ENCODE measurements around the gene RAI2.
A peak's percentile ranks its signal among the peaks of the same experiment; 100 is the strongest.

The RAI2 gene

DNA sequence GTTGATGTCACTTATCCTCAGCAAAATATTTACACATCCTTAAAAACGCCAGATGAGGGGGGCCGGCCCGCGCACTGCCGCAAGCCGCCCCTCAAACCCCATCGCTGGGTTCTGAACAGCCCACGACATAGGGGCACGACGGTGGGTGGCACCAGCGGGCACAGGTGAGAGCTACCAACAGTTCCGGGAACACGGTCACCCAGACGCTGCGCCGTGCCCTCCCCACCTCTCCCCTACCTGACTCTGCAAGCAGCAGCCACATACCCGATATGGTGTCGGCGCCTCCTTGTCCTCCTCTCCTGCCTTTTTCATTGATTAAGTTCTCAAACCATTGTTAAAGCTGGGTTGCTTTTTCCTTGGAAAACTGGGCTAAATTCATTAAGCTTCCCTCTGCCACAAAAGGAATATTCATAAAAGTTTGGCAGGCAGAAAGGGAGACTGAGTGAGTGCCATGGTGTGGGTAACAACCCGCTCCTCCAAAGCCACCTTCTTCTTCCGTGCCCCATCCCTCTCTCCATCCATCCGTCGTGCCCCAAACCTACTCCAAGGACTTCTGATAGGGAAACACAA lies 1.4 kb downstream of the RAI2 start:
- Histone ChIP-seq H3K27me3 (peaks cover 96 to 100% (median 100%) of the 10 kb centered on the region in 11 experiments), H3K27ac (no peak overlapping the region), H3K9me3 (replicated peaks in 1 of 11) (no peaks in the 10 kb centered on the region; a peak in 1 of 22 replicates), H3K9ac (no peak overlapping the region), H3K4me3 (peak overlapping the region in 3 of 10 experiments; percentile 56 to 71 (median 59); a peak in 3 of 20 replicates), H4K20me1 (peaks cover 0 to 23% (median 7%) of the 10 kb centered on the region in 11 experiments; a peak in 9 of 22 replicates), H3K4me1 (no peaks in the 10 kb centered on the region), H3K36me3 (no peaks in the 10 kb centered on the region), H3K4me2 (peak overlapping the region in 3 of 11 experiments; percentile 63 to 72 (median 70); a peak in 3 of 22 replicates)
- TF ChIP-seq Cebpa-rat (IDR thresholded peaks at IDR 0.05), result no peak

DNA sequence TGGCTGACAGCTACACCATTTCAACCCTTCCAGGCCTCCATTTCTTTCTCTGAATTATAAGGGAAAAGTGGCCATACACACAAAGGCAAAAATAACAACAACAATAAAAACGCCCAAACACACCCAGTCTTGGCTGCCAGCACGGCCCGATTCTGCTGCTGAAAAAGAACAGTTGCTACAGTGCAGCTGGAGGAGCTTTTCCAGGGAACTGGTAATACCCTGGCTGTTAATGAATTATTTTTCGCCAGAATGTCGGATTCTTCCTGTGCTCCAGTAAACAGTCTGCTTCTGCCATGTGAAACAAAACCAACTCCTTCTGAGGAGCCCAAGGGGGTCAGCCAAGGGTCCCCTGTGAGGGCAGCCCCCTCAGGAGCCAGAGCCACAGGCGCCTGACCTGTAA lies 6.6 kb downstream of the RAI2 start:
- TF ChIP-seq Cebpa-rat (IDR thresholded peaks at IDR 0.05), result no peak
- Histone ChIP-seq H3K4me2 (no peak overlapping the region), H3K9ac (no peak overlapping the region), H3K4me1 (no peaks in the 10 kb centered on the region), H3K36me3 (no peaks in the 10 kb centered on the region), H3K4me3 (no peak overlapping the region), H3K27me3 (peaks cover 96 to 100% (median 100%) of the 10 kb centered on the region in 11 experiments), H4K20me1 (peaks cover 0 to 28% (median 1%) of the 10 kb centered on the region in 11 experiments; a peak in 7 of 22 replicates), H3K9me3 (replicated peaks in 1 of 11) (peaks cover 0 to 6% (median 0%) of the 10 kb centered on the region in 11 experiments; a peak in 2 of 22 replicates), H3K27ac (no peak overlapping the region)

DNA sequence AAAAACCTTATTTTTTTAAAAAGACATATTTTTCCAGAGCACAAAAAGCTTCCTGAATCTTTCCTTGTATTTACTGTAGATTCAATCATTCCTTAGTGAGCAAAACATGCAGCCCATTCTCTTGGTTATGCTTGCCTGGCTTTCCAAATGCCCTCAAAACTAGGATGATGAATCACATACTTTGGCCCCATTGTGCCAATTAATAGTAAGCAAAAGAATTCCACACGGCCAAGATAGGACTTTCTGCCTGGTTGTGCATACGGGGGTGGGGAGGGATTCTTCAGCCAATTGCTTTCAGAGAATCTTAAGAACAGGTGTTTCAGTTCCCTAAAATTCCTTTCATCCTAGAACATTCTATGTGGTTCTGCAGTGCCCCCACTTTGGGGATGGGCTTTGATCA lies 7.0 kb downstream of the RAI2 start:
- no peak overlapping the region for H3K9ac ChIP-seq
- H3K4me3 ChIP-seq, result no peak overlapping the region
- H3K9me3 ChIP-seq (replicated peaks in 1 of 11), result peaks cover 0 to 7% (median 0%) of the 10 kb centered on the region in 11 experiments; a peak in 2 of 22 replicates
- no peaks in the 10 kb centered on the region for H3K36me3 ChIP-seq
- H3K4me2 ChIP-seq, result no peak overlapping the region
- no peak overlapping the region for H3K27ac ChIP-seq
- H3K27me3 ChIP-seq, result peaks cover 96 to 100% (median 100%) of the 10 kb centered on the region in 11 experiments
- peaks cover 0 to 27% (median 0%) of the 10 kb centered on the region in 11 experiments; a peak in 7 of 22 replicates for H4K20me1 ChIP-seq
- no peak for TF ChIP-seq Cebpa-rat (IDR thresholded peaks at IDR 0.05)
- no peaks in the 10 kb centered on the region for H3K4me1 ChIP-seq

DNA sequence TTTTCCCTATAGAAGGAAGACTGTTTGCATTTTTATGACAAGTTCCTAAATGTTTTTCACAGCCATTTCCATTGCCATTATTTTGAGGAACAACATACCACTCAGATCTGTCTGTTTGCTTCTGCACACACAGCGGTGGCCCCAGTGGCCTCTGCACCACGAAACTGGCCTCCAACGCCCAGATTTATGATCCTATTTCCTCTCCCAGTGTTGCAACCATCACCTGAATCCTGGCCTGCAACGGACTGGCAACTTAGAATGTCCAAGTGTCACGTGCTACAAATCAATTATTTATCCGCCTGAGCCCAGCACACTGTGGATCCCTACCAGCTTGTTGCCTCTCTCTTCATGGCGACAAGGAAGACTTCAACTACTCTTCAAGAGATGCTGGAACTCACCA lies 9.2 kb downstream of the RAI2 start:
- Histone ChIP-seq H3K27me3 (peaks cover 96 to 100% (median 100%) of the 10 kb centered on the region in 11 experiments), H4K20me1 (peaks cover 0 to 19% (median 0%) of the 10 kb centered on the region in 11 experiments; a peak in 6 of 22 replicates), H3K36me3 (no peaks in the 10 kb centered on the region), H3K27ac (no peak overlapping the region), H3K4me1 (no peaks in the 10 kb centered on the region), H3K4me2 (no peak overlapping the region), H3K9me3 (replicated peaks in 1 of 11) (peaks cover 0 to 14% (median 0%) of the 10 kb centered on the region in 11 experiments; a peak in 3 of 22 replicates), H3K4me3 (no peak overlapping the region), H3K9ac (no peak overlapping the region)
- no peak for TF ChIP-seq Cebpa-rat (IDR thresholded peaks at IDR 0.05)

DNA sequence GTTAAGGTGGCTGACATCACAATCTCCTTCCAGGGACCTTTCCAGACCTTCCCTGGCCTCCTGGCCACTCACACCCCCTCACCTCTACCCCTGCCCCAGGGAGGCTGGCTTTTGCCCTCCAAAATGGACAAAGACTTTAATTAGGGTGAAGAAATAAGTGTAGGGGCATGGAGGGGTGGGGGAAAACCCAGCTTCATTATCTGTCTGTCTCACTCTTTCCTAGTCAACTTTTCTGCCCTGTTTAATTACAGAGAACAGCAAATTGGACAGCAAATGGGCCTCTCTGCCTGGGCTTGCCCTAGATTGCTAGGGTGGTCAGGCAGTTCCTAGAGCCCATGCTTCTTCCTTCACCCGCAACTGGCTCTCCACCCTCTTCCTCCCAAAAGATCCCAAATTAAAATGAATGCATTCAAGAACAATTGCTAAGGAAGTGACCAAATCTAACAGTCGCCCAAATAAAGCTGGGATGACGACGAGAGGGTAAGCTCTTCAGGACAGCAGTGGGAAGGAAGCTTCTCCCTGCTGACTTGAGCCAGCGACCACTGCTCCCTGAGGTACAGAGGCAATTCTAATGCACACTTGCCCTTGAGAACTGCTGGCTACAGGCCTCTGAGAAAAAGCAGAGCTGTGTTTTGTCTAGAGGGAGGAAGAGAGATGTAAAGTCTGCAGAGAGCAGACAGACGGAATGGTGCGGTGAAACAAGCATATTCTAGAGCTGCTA lies 12.4 kb downstream of the RAI2 start:
- H3K4me3 ChIP-seq, result no peak overlapping the region

DNA sequence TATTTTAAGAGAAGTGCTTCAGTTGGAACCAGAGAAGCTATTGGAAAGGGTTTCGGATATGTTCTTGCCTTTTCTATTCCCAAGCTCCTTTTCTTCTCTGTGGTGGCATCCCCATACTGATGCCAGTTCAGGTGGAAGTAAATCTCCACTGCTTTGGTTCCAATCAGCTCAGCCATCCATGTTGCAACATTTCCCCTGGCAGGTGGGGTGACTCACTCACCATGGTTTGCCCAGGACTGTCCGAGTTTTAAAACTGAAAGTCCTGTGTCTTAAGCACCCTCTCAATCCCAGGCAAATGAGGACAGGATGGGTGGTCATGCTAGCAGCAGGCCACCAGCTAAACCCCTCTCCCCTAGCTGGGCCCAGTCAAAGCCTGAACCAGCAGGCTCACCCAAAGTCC lies 15.1 kb downstream of the RAI2 start:
- Histone ChIP-seq H3K27me3 (peaks cover 99 to 100% (median 100%) of the 10 kb centered on the region in 11 experiments), H3K4me3 (no peak overlapping the region), H3K9me3 (replicated peaks in 1 of 11) (peaks cover 0 to 7% (median 0%) of the 10 kb centered on the region in 11 experiments; a peak in 1 of 22 replicates), H3K4me2 (no peak overlapping the region), H3K27ac (no peak overlapping the region), H3K36me3 (no peaks in the 10 kb centered on the region), H3K4me1 (no peaks in the 10 kb centered on the region; a peak in 1 of 20 replicates), H4K20me1 (peaks cover 0 to 10% (median 0%) of the 10 kb centered on the region in 11 experiments; a peak in 7 of 22 replicates), H3K9ac (no peak overlapping the region)
- no peak for TF ChIP-seq Cebpa-rat (IDR thresholded peaks at IDR 0.05)

More for the DNA sequence above, 12.4 kb downstream of the RAI2 start:
- Histone ChIP-seq H4K20me1 (peaks cover 0 to 10% (median 0%) of the 10 kb centered on the region in 11 experiments; a peak in 6 of 22 replicates), H3K36me3 (no peaks in the 10 kb centered on the region), H3K4me2 (no peak overlapping the region), H3K9ac (no peak overlapping the region), H3K27me3 (peaks cover 98 to 100% (median 100%) of the 10 kb centered on the region in 11 experiments), H3K9me3 (replicated peaks in 1 of 11) (peaks cover 0 to 14% (median 0%) of the 10 kb centered on the region in 11 experiments; a peak in 3 of 22 replicates), H3K4me1 (no peaks in the 10 kb centered on the region), H3K27ac (no peak overlapping the region)
- TF ChIP-seq Cebpa-rat (IDR thresholded peaks at IDR 0.05), result no peak

DNA sequence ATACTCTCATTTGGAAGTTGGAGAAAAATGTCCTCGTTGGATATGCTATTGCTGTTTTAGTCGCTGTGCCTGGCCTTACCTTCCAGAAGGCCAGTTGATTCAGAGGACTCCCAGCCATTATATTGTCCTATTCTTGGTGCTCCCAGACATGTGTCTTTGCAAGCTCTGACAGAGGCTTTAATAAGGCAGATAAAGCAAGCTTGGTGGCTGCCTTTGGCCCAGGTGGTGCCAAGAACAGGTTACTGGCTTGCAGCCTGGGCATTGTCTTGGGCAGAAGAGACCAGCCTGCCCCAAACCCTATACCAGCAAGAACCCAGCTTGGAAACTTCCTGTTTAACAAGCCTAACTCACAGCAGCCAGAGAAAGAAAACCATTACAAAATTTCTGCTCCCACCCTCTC lies 16.9 kb downstream of the RAI2 start:
- Histone ChIP-seq H3K4me2 (no peak overlapping the region), H3K9me3 (replicated peaks in 1 of 11) (peaks cover 0 to 7% (median 0%) of the 10 kb centered on the region in 11 experiments; a peak in 1 of 22 replicates), H3K4me3 (no peak overlapping the region), H3K4me1 (no peaks in the 10 kb centered on the region; a peak in 1 of 20 replicates), H3K27ac (no peak overlapping the region), H3K9ac (no peak overlapping the region), H3K27me3 (peaks cover 99 to 100% (median 100%) of the 10 kb centered on the region in 11 experiments), H3K36me3 (no peaks in the 10 kb centered on the region), H4K20me1 (peaks cover 0 to 10% (median 0%) of the 10 kb centered on the region in 11 experiments; a peak in 7 of 22 replicates)
- no peak for TF ChIP-seq Cebpa-rat (IDR thresholded peaks at IDR 0.05)

DNA sequence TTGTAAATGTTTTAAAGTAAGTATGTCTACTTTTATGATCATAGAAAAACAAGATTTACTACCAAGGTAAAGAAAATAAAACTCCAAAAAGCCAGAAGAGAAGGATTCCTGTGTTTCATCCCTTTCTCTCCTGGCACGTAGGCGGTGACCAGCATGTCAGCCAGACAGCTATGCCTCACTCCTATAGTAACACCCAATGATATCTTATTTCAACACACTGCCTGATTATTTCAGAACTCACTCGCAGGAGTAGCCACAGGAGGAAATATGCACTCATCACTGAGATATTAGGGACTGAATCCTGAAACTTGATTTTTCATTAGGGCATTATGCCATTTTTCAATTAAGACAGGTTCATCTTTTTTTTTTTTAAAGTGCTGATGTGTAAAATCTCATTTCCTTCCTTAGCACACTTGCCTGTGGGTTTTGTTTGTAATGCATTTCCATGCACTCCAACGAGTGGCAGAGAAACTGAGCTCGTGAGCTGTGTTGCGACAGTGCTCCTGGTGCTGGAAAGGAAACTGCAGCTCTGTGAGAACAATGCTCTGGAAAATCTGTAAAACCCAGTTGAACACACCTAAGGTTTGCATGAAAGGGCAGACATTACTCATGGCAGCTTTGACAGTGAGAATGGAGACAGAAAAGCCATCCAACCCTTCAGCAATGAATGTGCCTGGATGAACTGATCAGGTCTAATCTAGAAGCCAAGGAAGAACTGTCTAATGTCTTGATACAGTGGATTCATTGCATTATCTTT lies 18.2 kb downstream of the RAI2 start:
- no peak for TF ChIP-seq Cebpa-rat (IDR thresholded peaks at IDR 0.05)
- Histone ChIP-seq H3K36me3 (no peaks in the 10 kb centered on the region), H4K20me1 (peaks cover 0 to 6% (median 0%) of the 10 kb centered on the region in 11 experiments; a peak in 6 of 22 replicates), H3K4me3 (no peak overlapping the region), H3K4me2 (peak overlapping the region in 4 of 11 experiments; percentile 1 to 21 (median 4); a peak in 2 of 22 replicates), H3K4me1 (no peaks in the 10 kb centered on the region; a peak in 1 of 20 replicates), H3K27ac (no peak overlapping the region), H3K9ac (no peak overlapping the region), H3K9me3 (replicated peaks in 1 of 11) (peaks cover 0 to 5% (median 0%) of the 10 kb centered on the region in 11 experiments; a peak in 1 of 22 replicates), H3K27me3 (peaks cover 99 to 100% (median 100%) of the 10 kb centered on the region in 11 experiments)
